Glomerular endothelial cell (primary cell): ENCODE results near the gene KRTAP12-2. TPM values are rescaled to one million over a fixed set of nuclear protein-coding genes. Genes with fewer than 3 reads are reported as not detected.

Experiments used
- DNase-seq: peaks from one replicate; pipeline ENCODE4 v3.0.0-alpha.2; 2011; ENCODE audit warnings: low read depth, low spot score; ENCODE audit errors: extremely low read depth
- total RNA-seq: library from RNA; depleted of rRNA; stranded (reverse); fragments of >200 nt; gene quantifications from 2 replicates; pipeline ENCODE4 v1.2.3, GENCODE V29; 2015

The KRTAP12-2 gene
- not detected in 2 replicates for total RNA-seq

GRCh38 chr21:44666401-44667320 lies at the start of gene KRTAP12-2:
KRTAP12-2 (minus strand) TSS chr21:44666927; CDS start chr21:44666886, 41 bp downstream.
- no peak for DNase-seq

- DNase-seq = no peak
These were observed 48.2 kb upstream of the KRTAP12-2 start for GRCh38 chr21:44714905-44715304.

- no peak for DNase-seq
These were observed 47.1 kb upstream of the KRTAP12-2 start for GRCh38 chr21:44713846-44714245.

GRCh38 chr21:44713130-44713529 lies 46.4 kb upstream of the KRTAP12-2 start:
- no peak for DNase-seq

GRCh38 chr21:44712203-44713028 lies 45.7 kb upstream of the KRTAP12-2 start:
- DNase-seq = no peak

- DNase-seq = no peak
These were observed 44.8 kb upstream of the KRTAP12-2 start, which contains the start of gene TSPEAR for GRCh38 chr21:44711327-44712202. TSPEAR (minus strand) TSS chr21:44711572; CDS start chr21:44711514, 58 bp downstream.

- no peak for DNase-seq
These were observed 44.1 kb upstream of the KRTAP12-2 start for GRCh38 chr21:44710756-44711326.

GRCh38 chr21:44710294-44710665 lies 43.6 kb upstream of the KRTAP12-2 start:
- no peak for DNase-seq

- DNase-seq = no peak
These were observed 42.9 kb upstream of the KRTAP12-2 start for GRCh38 chr21:44709426-44710293.

- no peak for DNase-seq
These were observed 42.2 kb upstream of the KRTAP12-2 start for GRCh38 chr21:44708866-44709425.

- no peak for DNase-seq
These were observed 41.6 kb upstream of the KRTAP12-2 start for GRCh38 chr21:44708213-44708865.

- no peak for DNase-seq
These were observed 40.2 kb upstream of the KRTAP12-2 start for GRCh38 chr21:44706706-44707581.

GRCh38 chr21:44706026-44706705 lies 39.4 kb upstream of the KRTAP12-2 start:
- no peak for DNase-seq

- no peak for DNase-seq
These were observed 37.9 kb upstream of the KRTAP12-2 start for GRCh38 chr21:44704636-44705001.

GRCh38 chr21:44703731-44704635 lies 37.3 kb upstream of the KRTAP12-2 start:
- no peak for DNase-seq
